ENCODE data around the gene ARHGAP29.

ARHGAP29 gene

DNA sequence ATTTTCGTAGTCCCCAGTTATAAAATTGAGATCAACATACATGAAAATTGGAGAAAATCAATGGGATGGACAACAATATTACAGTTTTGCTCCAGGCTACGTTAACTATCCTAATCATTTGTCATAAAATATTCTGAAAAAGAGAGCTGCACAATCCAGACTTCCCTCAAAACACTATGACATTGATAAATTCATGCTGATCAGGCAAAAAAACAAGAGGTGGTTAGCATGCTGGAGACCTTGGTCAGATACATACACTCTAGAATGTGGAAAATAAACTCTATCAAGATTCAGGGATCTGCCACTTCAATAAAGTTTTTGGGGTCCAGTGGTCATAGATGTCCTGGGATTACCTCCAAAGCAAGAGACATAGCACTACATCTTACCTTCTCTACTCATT lies 32.5 kb upstream of the ARHGAP29 start (continued):
- TF ChIP-seq, protein P1, sequence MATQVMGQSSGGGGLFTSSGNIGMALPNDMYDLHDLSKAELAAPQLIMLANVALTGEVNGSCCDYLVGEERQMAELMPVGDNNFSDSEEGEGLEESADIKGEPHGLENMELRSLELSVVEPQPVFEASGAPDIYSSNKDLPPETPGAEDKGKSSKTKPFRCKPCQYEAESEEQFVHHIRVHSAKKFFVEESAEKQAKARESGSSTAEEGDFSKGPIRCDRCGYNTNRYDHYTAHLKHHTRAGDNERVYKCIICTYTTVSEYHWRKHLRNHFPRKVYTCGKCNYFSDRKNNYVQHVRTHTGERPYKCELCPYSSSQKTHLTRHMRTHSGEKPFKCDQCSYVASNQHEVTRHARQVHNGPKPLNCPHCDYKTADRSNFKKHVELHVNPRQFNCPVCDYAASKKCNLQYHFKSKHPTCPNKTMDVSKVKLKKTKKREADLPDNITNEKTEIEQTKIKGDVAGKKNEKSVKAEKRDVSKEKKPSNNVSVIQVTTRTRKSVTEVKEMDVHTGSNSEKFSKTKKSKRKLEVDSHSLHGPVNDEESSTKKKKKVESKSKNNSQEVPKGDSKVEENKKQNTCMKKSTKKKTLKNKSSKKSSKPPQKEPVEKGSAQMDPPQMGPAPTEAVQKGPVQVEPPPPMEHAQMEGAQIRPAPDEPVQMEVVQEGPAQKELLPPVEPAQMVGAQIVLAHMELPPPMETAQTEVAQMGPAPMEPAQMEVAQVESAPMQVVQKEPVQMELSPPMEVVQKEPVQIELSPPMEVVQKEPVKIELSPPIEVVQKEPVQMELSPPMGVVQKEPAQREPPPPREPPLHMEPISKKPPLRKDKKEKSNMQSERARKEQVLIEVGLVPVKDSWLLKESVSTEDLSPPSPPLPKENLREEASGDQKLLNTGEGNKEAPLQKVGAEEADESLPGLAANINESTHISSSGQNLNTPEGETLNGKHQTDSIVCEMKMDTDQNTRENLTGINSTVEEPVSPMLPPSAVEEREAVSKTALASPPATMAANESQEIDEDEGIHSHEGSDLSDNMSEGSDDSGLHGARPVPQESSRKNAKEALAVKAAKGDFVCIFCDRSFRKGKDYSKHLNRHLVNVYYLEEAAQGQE (tag by site-specific recombination; IDR thresholded peaks at IDR 0.05) = no peak
- no peak for TF ChIP-seq GFI1B (tag by site-specific recombination; IDR thresholded peaks at IDR 0.05)
- TF ChIP-seq, protein P2, sequence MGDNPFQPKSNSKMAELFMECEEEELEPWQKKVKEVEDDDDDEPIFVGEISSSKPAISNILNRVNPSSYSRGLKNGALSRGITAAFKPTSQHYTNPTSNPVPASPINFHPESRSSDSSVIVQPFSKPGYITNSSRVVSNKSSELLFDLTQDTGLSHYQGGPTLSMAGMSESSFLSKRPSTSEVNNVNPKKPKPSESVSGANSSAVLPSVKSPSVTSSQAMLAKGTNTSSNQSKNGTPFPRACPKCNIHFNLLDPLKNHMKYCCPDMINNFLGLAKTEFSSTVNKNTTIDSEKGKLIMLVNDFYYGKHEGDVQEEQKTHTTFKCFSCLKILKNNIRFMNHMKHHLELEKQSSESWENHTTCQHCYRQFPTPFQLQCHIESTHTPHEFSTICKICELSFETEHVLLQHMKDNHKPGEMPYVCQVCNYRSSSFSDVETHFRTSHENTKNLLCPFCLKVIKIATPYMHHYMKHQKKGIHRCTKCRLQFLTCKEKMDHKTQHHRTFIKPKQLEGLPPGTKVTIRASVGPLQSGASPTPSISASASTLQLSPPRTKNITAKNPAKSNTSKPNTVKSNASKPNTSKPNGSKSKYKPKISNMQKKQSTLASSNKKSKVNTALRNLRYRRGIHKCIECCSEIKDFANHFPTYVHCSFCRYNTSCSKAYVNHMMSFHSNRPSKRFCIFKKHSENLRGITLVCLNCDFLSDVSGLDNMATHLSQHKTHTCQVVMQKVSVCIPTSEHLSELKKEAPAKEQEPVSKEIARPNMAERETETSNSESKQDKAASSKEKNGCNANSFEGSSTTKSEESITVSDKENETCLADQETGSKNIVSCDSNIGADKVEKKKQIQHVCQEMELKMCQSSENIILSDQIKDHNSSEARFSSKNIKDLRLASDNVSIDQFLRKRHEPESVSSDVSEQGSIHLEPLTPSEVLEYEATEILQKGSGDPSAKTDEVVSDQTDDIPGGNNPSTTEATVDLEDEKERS (tag by site-specific recombination; IDR thresholded peaks at IDR 0.05) = no peak
- TF ChIP-seq, protein P3, sequence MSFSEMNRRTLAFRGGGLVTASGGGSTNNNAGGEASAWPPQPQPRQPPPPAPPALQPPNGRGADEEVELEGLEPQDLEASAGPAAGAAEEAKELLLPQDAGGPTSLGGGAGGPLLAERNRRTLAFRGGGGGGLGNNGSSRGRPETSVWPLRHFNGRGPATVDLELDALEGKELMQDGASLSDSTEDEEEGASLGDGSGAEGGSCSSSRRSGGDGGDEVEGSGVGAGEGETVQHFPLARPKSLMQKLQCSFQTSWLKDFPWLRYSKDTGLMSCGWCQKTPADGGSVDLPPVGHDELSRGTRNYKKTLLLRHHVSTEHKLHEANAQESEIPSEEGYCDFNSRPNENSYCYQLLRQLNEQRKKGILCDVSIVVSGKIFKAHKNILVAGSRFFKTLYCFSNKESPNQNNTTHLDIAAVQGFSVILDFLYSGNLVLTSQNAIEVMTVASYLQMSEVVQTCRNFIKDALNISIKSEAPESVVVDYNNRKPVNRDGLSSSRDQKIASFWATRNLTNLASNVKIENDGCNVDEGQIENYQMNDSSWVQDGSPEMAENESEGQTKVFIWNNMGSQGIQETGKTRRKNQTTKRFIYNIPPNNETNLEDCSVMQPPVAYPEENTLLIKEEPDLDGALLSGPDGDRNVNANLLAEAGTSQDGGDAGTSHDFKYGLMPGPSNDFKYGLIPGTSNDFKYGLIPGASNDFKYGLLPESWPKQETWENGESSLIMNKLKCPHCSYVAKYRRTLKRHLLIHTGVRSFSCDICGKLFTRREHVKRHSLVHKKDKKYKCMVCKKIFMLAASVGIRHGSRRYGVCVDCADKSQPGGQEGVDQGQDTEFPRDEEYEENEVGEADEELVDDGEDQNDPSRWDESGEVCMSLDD (tag by site-specific recombination; IDR thresholded peaks at IDR 0.05) = no peak
- no peak for TF ChIP-seq ZNF777 (tag by site-specific recombination; IDR thresholded peaks at IDR 0.05; ENCODE audit: borderline replicate concordance)

DNA sequence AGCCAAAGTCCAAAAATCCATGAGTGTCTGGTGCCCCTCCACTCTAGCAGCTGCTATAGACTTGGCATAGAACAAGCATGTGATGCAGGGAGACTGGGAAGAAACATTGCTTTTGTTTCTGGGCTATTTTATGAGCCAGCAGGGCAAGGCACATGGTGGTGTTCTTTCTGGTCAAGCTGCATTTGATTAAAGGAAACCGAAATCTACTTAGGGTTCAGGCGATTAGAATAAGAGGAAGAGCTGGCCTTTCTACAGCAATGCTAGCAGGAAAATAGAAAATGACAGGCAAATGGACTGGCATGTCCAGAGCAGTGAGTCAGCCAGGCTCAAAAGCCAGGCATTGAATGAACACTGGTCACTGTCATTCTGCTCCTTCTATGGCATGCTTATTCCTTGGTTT lies 28.5 kb upstream of the ARHGAP29 start:
- H3K4me1 ChIP-seq (ENCODE audit: control insufficient read depth, insufficient read depth, low read length) = no peaks in the 10 kb centered on the region
- CTCF ChIA-PET = interaction anchor here (1.0 kb wide), 1 partner anchor 70 kb away, joined by 4 read pairs; no protein-coding TSS in a partner anchor
- POLR2A ChIA-PET = no interaction called here
- no peaks in the 10 kb centered on the region for H3K9me3 ChIP-seq (ENCODE audit: control insufficient read depth, insufficient read depth, low read depth, low read length)
- H3K4me3 ChIP-seq (ENCODE audit: low read depth, low read length) = no peak overlapping the region
- no peak for TF ChIP-seq ZFP3 (tag by site-specific recombination; IDR thresholded peaks at IDR 0.05; ENCODE audit: low read depth)
- no peak for TF ChIP-seq ZNF2 (tag by site-specific recombination; IDR thresholded peaks at IDR 0.05)
- no peak for TF ChIP-seq ZNF394 (tag by site-specific recombination; IDR thresholded peaks at IDR 0.05; ENCODE audit: borderline replicate concordance)
- no peak for TF ChIP-seq ZBTB17 (tag by site-specific recombination; IDR thresholded peaks at IDR 0.05)
- TF ChIP-seq PRDM1 (tag by site-specific recombination; IDR thresholded peaks at IDR 0.05) = no peak
- no peak for TF ChIP-seq ZNF521 (tag by site-specific recombination; IDR thresholded peaks at IDR 0.05)
- TF ChIP-seq ZNF777 (tag by site-specific recombination; IDR thresholded peaks at IDR 0.05; ENCODE audit: borderline replicate concordance) = no peak
- TF ChIP-seq ZNF660 (tag by site-specific recombination; IDR thresholded peaks at IDR 0.05) = no peak
- no peak for TF ChIP-seq ZBTB20 (tag by site-specific recombination; IDR thresholded peaks at IDR 0.05)
- no peak for TF ChIP-seq KLF1 (tag by site-specific recombination; IDR thresholded peaks at IDR 0.05)
- TF ChIP-seq SP2 (tag by site-specific recombination; IDR thresholded peaks at IDR 0.05) = no peak
- no peak overlapping the region for H3K27ac ChIP-seq (ENCODE audit: extremely low read depth, low read depth, low read length)
- H3K36me3 ChIP-seq (ENCODE audit: control insufficient read depth in 2 of 2, insufficient read depth in 1 of 2, low read length in 2 of 2) = no peaks in the 10 kb centered on the region

All from HEK293 (cell line).